Heart left ventricle (tissue), 16 donors: Measurements from ENCODE around the gene CA4. TPM values are rescaled to one million over a fixed set of nuclear protein-coding genes. Genes with fewer than 3 reads are reported as not detected.

Experiments
- ATAC-seq, 4 donors: fragments of 200-7000 bp; cut with Tn5 transposase; one replicate each; pipeline ENCODE4 v1.9.1; 2020 to 2022; ENCODE audit warnings: moderate library complexity in 4 of 4, mild to moderate bottlenecking in 3 of 4, moderate number of reproducible peaks in 1 of 4
- DNase-seq, 5 donors: peaks; one replicate each; pipeline ENCODE4 v3.0.0-alpha.2; 2020
- H3K27ac ChIP-seq, 12 donors: fragments of 200-600 bp; sonication (generic) in 4 of 12; one replicate each; pipeline versions ENCODE4 v1.5.0 to v1.8.0; 2016 to 2022; ENCODE audit warnings: mild to moderate bottlenecking in 2 of 12
- H3K27me3 ChIP-seq, 9 donors: fragments of 200-600 bp; sonication (generic) in 2 of 9; one replicate each; pipeline versions ENCODE4 v1.5.1 to v1.8.0; 2016 to 2022; ENCODE audit warnings: mild to moderate bottlenecking in 3 of 9
- H3K36me3 ChIP-seq, 9 donors: fragments of 200-600 bp; sonication (generic) in 2 of 9; one replicate each; pipeline versions ENCODE4 v1.5.0 to v1.8.0; 2018 to 2022; ENCODE audit warnings: mild to moderate bottlenecking in 2 of 9
- H3K4me1 ChIP-seq, 12 donors: fragments of 200-600 bp; sonication (generic) in 4 of 12; one replicate each; pipeline versions ENCODE4 v1.5.0 to v1.8.0; 2016 to 2022; ENCODE audit warnings: mild to moderate bottlenecking in 3 of 12
- H3K4me3 ChIP-seq, 12 donors: fragments of 200-600 bp; sonication (generic) in 4 of 12; one replicate each; pipeline versions ENCODE4 v1.5.0 to v1.8.0; 2017 to 2022; ENCODE audit warnings: mild to moderate bottlenecking in 9 of 12, moderate library complexity in 4 of 12
- H3K9me3 ChIP-seq, 12 donors: fragments of 200-600 bp; sonication (generic) in 4 of 12; one replicate each; pipeline versions ENCODE4 v1.5.0 to v1.8.0; 2016 to 2022; ENCODE audit warnings: mild to moderate bottlenecking in 1 of 12
- CTCF ChIP-seq, 12 donors: fragments of 200-600 bp; sonication (generic) in 4 of 12; IDR thresholded peaks; one replicate each; pipeline versions ENCODE4 v1.5.0 to v1.8.0; 2018 to 2022; ENCODE audit warnings: antibody characterized with exemption in 12 of 12, mild to moderate bottlenecking in 5 of 12
- POLR2A ChIP-seq, 2 donors: fragments of 450-650 bp; IDR thresholded peaks; one replicate each; pipeline ENCODE4 v1.6.1; 2017; ENCODE audit warnings: antibody characterized with exemption in 2 of 2, mild to moderate bottlenecking in 2 of 2, moderate library complexity in 2 of 2
- WGBS, 4 donors: extraction: QIAGEN DNeasy Blood & Tissue Kit in 2 of 4; methylation state at CpG; one replicate each; pipeline versions ENCODE4 v1.1.5 to v1.1.7; 2013 to 2018; 5-methylcytosine and 5-hydroxymethylcytosine counted together
- intact Hi-C, 10 donors: fragments of 100-400 bp; cut with DNase I; formaldehyde crosslinking; loops; one replicate each; pipeline versions ENCODE4 v1.11.1 to v1.14.2; 2022
- polyA plus RNA-seq, 2 donors: library from polyadenylated mRNA; stranded (reverse); fragments of 200-250 nt; gene quantifications; one replicate each; pipeline ENCODE4 v1.2.3, GENCODE V29; 2013
- total RNA-seq, 9 donors: library from RNA; depleted of rRNA in 2 of 9; stranded (reverse); fragments of >200 nt in 2 of 9; fragmentation: NEBNext Ultra II Directional in 3 of 9; extraction: Animal tissue kit (Norgen Biotek cat#: 25700) in 3 of 9; gene quantifications; one replicate each; pipeline versions ENCODE4 v1.1.0 to v1.2.4, GENCODE V29; 2016 to 2023
- donor health status: ischemic (EF 13 %, LVEDD 7.1; RV severe dilation, severe dysfunction).
- donor health status: healthy with polysubstance abuse.
- donor health status: DM: no; HTN: yes; CAD: no.
- donor health status: DM: no; HTN: no; CAD: no.
- donor health status: ischemic (EF 25% LVEDD 6.9; RV normal size, moderate dysfunction).
- donor health status: ischemic (EF 25% LVEDD 5.7; RV mildly dilated, moderate dysfunction).
- donor health status: healthy.
- donor health status: DM: yes; HTN: yes; CAD: no.
- donor health status: ischemic (EF 35%, LVEDD 5.7; RV mildly dilated, moderate dysfunction).
- donor health status: nonischemic (EF 11% LVEDD 7.7; RV severe dilation, severe dysfunction).
- donor health status: DM: yes; HTN: yes; CAD: no.
- donor health status: PGD.
- donor health status: ischemic (EF 29% LVEDD 5.4; RV normal size, mild dysfunction).
- donor health status: nonischemic (EF 23%, LVEDD 6.1; RV moderate dilation, normal function).

CA4 gene
- total and polyA plus RNA-seq, 11 donors: 12.4 to 54.0 (median 17.7) TPM

GRCh38 chr17:60164164-60164563, 14.4 kb downstream of the CA4 start:
- Histone ChIP-seq H3K4me1 (peaks cover 8 to 55% (median 31%) of the 10 kb centered on the region in 12 donors), H3K27me3 (peaks cover 0 to 8% (median 0%) of the 10 kb centered on the region in 9 donors), H3K36me3 (no peaks in the 10 kb centered on the region), H3K4me3 (no peak overlapping the region), H3K9me3 (no peaks in the 10 kb centered on the region), H3K27ac (peak overlapping the region in 5 of 12 donors; percentile 58 to 71 (median 65))
- 80 to 89% (median 81%) methylated on average over 6 of the region's 6 CpGs for WGBS, 4 donors
- TF ChIP-seq CTCF (IDR thresholded peaks at IDR 0.05) (no peak), POLR2A (IDR thresholded peaks at IDR 0.05) (no peak)
- ATAC-seq: no peak
- no peak for DNase-seq
- intact Hi-C loops: no loop called here

DNA sequence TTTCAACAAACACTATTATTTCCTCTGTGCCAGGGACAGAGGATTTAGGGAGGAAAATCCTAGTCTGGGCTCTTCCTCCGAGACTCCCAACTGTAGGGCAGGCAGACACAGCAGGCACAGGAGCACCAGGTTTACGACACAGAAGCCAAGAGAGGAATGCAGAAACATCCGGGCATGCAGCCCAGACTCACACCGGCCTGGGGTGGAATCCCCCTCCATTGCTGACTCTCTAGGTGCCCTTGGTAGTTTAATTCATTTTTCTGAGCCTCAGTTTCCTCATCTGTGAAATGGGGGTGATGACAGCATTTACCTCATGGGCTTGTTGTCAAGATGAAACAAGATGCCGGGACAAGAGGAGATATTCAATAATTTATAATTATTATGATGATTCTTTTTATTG, 14.9 kb downstream of the CA4 start:
- Histone ChIP-seq H3K4me3 (no peak overlapping the region), H3K9me3 (no peaks in the 10 kb centered on the region), H3K4me1 (peaks cover 8 to 61% (median 31%) of the 10 kb centered on the region in 12 donors), H3K27ac (no peak overlapping the region), H3K36me3 (no peaks in the 10 kb centered on the region), H3K27me3 (peaks cover 0 to 6% (median 0%) of the 10 kb centered on the region in 9 donors)
- 49 to 55% (median 51%) methylated on average over 5 of the region's 5 CpGs for WGBS, 4 donors
- no peak for TF ChIP-seq POLR2A (IDR thresholded peaks at IDR 0.05)
- no peak for TF ChIP-seq CTCF (IDR thresholded peaks at IDR 0.05)
- no peak for ATAC-seq
- intact Hi-C loops: no loop called here
- DNase-seq: no peak

- peaks cover 0 to under 1% (median 0%) of the 10 kb centered on the region in 9 donors for H3K27me3 ChIP-seq
- peaks cover 8 to 66% (median 29%) of the 10 kb centered on the region in 12 donors for H3K4me1 ChIP-seq
- H3K27ac ChIP-seq: no peak overlapping the region
- TF ChIP-seq CTCF (IDR thresholded peaks at IDR 0.05) (no peak), POLR2A (IDR thresholded peaks at IDR 0.05) (no peak)
- no peaks in the 10 kb centered on the region for H3K36me3 ChIP-seq
- intact Hi-C loops: no loop called here
- H3K9me3 ChIP-seq: no peaks in the 10 kb centered on the region
- 45 to 61% (median 50%) methylated on average over 5 of the region's 5 CpGs for WGBS, 4 donors
- DNase-seq: no peak
- no peak for ATAC-seq
- no peak overlapping the region for H3K4me3 ChIP-seq
These were observed 15.4 kb downstream of the CA4 start for GRCh38 chr17:60165223-60165622.

DNA sequence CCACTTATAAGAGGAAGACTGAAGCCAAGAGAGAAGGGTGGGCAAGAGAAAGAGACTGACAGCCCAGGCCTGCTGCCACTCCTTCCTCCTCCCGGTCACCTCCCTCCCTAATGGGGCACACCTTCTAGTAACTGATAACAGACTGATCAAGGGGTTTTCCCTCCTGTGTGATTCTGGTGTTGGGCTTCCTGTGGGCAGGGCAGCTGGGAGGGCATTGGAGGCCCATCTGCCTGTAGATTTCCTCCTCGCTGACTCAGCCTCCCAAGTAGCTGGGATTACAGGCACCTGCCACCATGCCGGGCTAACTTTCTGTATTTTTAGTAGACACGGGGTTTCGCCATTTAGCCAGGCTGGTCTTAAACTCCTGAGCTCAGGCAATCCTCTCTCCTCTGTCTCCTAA, 16.2 kb downstream of the CA4 start:
- TF ChIP-seq POLR2A (IDR thresholded peaks at IDR 0.05) (no peak), CTCF (IDR thresholded peaks at IDR 0.05) (no peak)
- H3K36me3 ChIP-seq: no peaks in the 10 kb centered on the region
- no peak for DNase-seq
- peaks cover 6 to 71% (median 35%) of the 10 kb centered on the region in 12 donors for H3K4me1 ChIP-seq
- 70 to 75% (median 71%) methylated on average over 5 of the region's 5 CpGs for WGBS, 4 donors
- H3K9me3 ChIP-seq: no peaks in the 10 kb centered on the region
- no peak overlapping the region for H3K4me3 ChIP-seq
- no peak for ATAC-seq
- no peaks in the 10 kb centered on the region for H3K27me3 ChIP-seq
- no peak overlapping the region for H3K27ac ChIP-seq
- intact Hi-C loops: no loop called here
